K562 (cell line): ENCODE data around the gene ADGRF1. TPM values are rescaled to one million over a fixed set of nuclear protein-coding genes. Genes with fewer than 3 reads are reported as not detected.

ENCODE experiments used
- ATAC-seq: fragments of 200-7000 bp; cut with Tn5 transposase; 3 replicates; pipeline ENCODE4 v1.9.1; 2020; ENCODE audit warnings: moderate library complexity
- BruUV-seq: library from RNA; stranded (reverse); fragments of 400-500 nt; replicated peaks from 2 replicates; lab custom pipeline; 2021; lab: Mats Ljungman, UMichigan
- CTCF ChIA-PET: fragments of 300-600 bp; formaldehyde crosslinking; extraction: SDS; loops from one replicate; lab custom pipeline; 2021; ENCODE audit warnings: low intra/inter-chr PET ratio; lab: Yijun Ruan, JAX
- POLR2A ChIA-PET: fragments of 300-600, 350-650 bp; sonication (Branson Sonifier 250); formaldehyde crosslinking; extraction: SDS; loops from one replicate; lab custom pipeline; 2021; ENCODE audit warnings: antibody characterized with exemption, inconsistent platforms; lab: Yijun Ruan, JAX
- DNase-seq, 4 experiments: peaks; one replicate each; pipeline versions ENCODE4 v3.0.0 to v3.0.0-alpha.2; 2011 to 2018; ENCODE audit warnings: low spot score in 3 of 4, mixed read lengths in 3 of 4; ENCODE audit errors: extremely low read depth in 1 of 4
- FAIRE-seq: peaks from 2 replicates; lab custom pipeline; 2011; peaks lifted over from hg19 to GRCh38; lab: Jason Lieb, UNC
- H2AFZ ChIP-seq: 2 replicates; pipeline ENCODE4 v1.6.0; 2011; ENCODE audit warnings: low read depth, low read length, control low read depth, inconsistent platforms
- H3K27ac ChIP-seq: fragments of 200-600 bp; 3 replicates; pipeline ENCODE4 v1.8.0; 2011; ENCODE audit warnings: low read depth, mild to moderate bottlenecking, control low read depth, inconsistent platforms, low read length, moderate library complexity, mixed read lengths; ENCODE audit errors: extremely low read depth
- H3K27me3 ChIP-seq, 2 experiments: fragments of 300-600 bp in 1 of 2; 2 replicates in 1 of 2; 3 replicates in 1 of 2; pipeline versions ENCODE4 v1.6.0 to v1.8.0; 2011; ENCODE audit warnings: inconsistent platforms in 2 of 2, low read length in 2 of 2, mild to moderate bottlenecking in 1 of 2, mixed read lengths in 1 of 2, moderate library complexity in 1 of 2; ENCODE audit not compliant: control insufficient read depth in 2 of 2, insufficient read depth in 2 of 2
- H3K36me3 ChIP-seq: fragments of 300-600 bp; 3 replicates; pipeline ENCODE4 v1.8.0; 2011; ENCODE audit warnings: mild to moderate bottlenecking, low read length, inconsistent platforms; ENCODE audit not compliant: control insufficient read depth, insufficient read depth
- H3K4me1 ChIP-seq, 2 experiments: fragments of 200-600 bp in 1 of 2; replicated peaks in 1 of 2; 2 replicates in 1 of 2; 3 replicates in 1 of 2; pipeline versions ENCODE4 v1.5.1 to v1.8.0; 2011; ENCODE audit warnings: inconsistent platforms in 2 of 2, low read length in 2 of 2, mild to moderate bottlenecking in 1 of 2, mixed read lengths in 1 of 2, moderate library complexity in 1 of 2; ENCODE audit not compliant: control insufficient read depth in 2 of 2, insufficient read depth in 2 of 2
- H3K4me2 ChIP-seq: 2 replicates; pipeline ENCODE4 v1.6.1; 2011; ENCODE audit warnings: low read length, control low read depth, inconsistent platforms, mixed read lengths; ENCODE audit not compliant: insufficient read depth
- H3K4me3 ChIP-seq: fragments of 200-600 bp; sonication (generic), shearing (Covaris generic); 2 replicates; pipeline ENCODE4 v1.5.1; 2016; ENCODE audit warnings: control low read depth, inconsistent platforms
- H3K79me2 ChIP-seq: fragments of 200-600 bp; 3 replicates; pipeline ENCODE4 v1.8.0; 2011; ENCODE audit warnings: low read length, inconsistent platforms; ENCODE audit not compliant: control insufficient read depth, insufficient read depth
- H3K9ac ChIP-seq, 2 experiments: 2 replicates each; pipeline versions ENCODE4 v1.6.0 to v1.6.1; 2011; ENCODE audit warnings: low read depth in 2 of 2, low read length in 2 of 2, control low read depth in 1 of 2, inconsistent platforms in 1 of 2, mild to moderate bottlenecking in 1 of 2, mixed read lengths in 1 of 2; ENCODE audit not compliant: insufficient read depth in 1 of 2
- H3K9me1 ChIP-seq: one replicate; pipeline ENCODE4 v1.6.0; 2011; ENCODE audit warnings: inconsistent platforms, mild to moderate bottlenecking, low read length, moderate library complexity; ENCODE audit not compliant: control insufficient read depth, insufficient read depth
- H3K9me3 ChIP-seq: replicated peaks from 2 replicates; pipeline ENCODE4 v1.5.1; 2011; ENCODE audit warnings: low read depth, low read length, inconsistent platforms; ENCODE audit not compliant: control insufficient read depth, insufficient read depth
- H4K20me1 ChIP-seq: replicated peaks from 2 replicates; pipeline ENCODE4 v1.6.1; 2011; ENCODE audit warnings: low read length, inconsistent platforms, mixed read lengths; ENCODE audit not compliant: control insufficient read depth, insufficient read depth
- BRCA1 ChIP-seq, 2 experiments: fragments of 450-650 bp in 1 of 2; sonication (generic) in 1 of 2; formaldehyde crosslinking in 1 of 2; IDR thresholded peaks; 2 replicates each; pipeline versions ENCODE4 v1.5.0 to v1.6.1; 2017 to 2020; ENCODE audit warnings: mild to moderate bottlenecking in 1 of 2, missing genetic modification reagents in 1 of 2
- CBFA2T3 ChIP-seq: fragments of 450-650 bp; IDR thresholded peaks from 2 replicates; pipeline ENCODE4 v1.6.1; 2017
- CHD1 ChIP-seq: fragments of 200-600 bp; sonication (generic); IDR thresholded peaks from one replicate; pipeline ENCODE4 v1.6.1; 2012; ENCODE audit warnings: mild to moderate bottlenecking, moderate library complexity, low read length, inconsistent platforms
- CHD4 ChIP-seq: fragments of 200-600 bp; sonication (generic); IDR thresholded peaks from 3 replicates; pipeline ENCODE4 v1.6.1; 2012; ENCODE audit warnings: low read depth, mild to moderate bottlenecking, mixed read lengths, low read length, inconsistent platforms; ENCODE audit not compliant: insufficient read depth, insufficient replicate concordance, poor library complexity, severe bottlenecking
- CTCF ChIP-seq, 3 experiments: IDR thresholded peaks in 2 of 3; conservative IDR thresholded peaks in 1 of 3; 2 replicates each; pipeline ENCODE4 v1.5.1; 2011 to 2012; ENCODE audit warnings: low read length in 3 of 3, mild to moderate bottlenecking in 3 of 3, control low read depth in 2 of 3, improper control_type of control experiment in 1 of 3, inconsistent platforms in 1 of 3, low read depth in 1 of 3, mixed read lengths in 1 of 3, moderate library complexity in 1 of 3; ENCODE audit not compliant: insufficient read depth in 2 of 3
- PTTG1 ChIP-seq: fragments of 450-650 bp; IDR thresholded peaks from 2 replicates; pipeline ENCODE4 v1.6.1; 2016; ENCODE audit warnings: low read depth, mild to moderate bottlenecking, missing genetic modification characterization, missing compliant biosample characterization
- RAD21 ChIP-seq, 2 experiments: fragments of 250-450 bp in 1 of 2; fragments of 450-650 bp in 1 of 2; sonication (Bioruptor Pico) in 1 of 2; formaldehyde crosslinking in 1 of 2; IDR thresholded peaks in 1 of 2; conservative IDR thresholded peaks in 1 of 2; 2 replicates each; pipeline versions ENCODE4 v1.4.0 to v1.8.0; 2020 to 2022; ENCODE audit warnings: mild to moderate bottlenecking in 2 of 2, moderate library complexity in 1 of 2
- TCF3 ChIP-seq: sonication (generic); formaldehyde crosslinking; IDR thresholded peaks from 2 replicates; pipeline ENCODE4 v1.4.0; 2020; ENCODE audit warnings: mild to moderate bottlenecking, missing genetic modification reagents
- WHSC1 ChIP-seq: IDR thresholded peaks from one replicate; pipeline ENCODE4 v1.6.1; 2012; ENCODE audit warnings: low read length, control low read depth, inconsistent platforms
- ZNF780A ChIP-seq: fragments of 250-450 bp; sonication (Bioruptor Pico); IDR thresholded peaks from 2 replicates; pipeline ENCODE4 v1.5.0; 2021; ENCODE audit warnings: mild to moderate bottlenecking
- WGBS: fragments of 100-300 bp; shearing (Covaris generic); methylation state at CpG from one replicate; pipeline ENCODE4 v1.1.6; 2016; ENCODE audit warnings: low coverage, mixed read lengths; ENCODE audit not compliant: insufficient coverage; ENCODE audit errors: missing lambda C conversion rate; 5-methylcytosine and 5-hydroxymethylcytosine counted together
- in situ Hi-C: fragments of 300-500 bp; cut with MboI; formaldehyde crosslinking; loops from 4 replicates; pipeline ENCODE4 v1.15.0; 2018; ENCODE audit warnings: inconsistent platforms, mixed read lengths
- intact Hi-C: fragments of 100-400 bp; cut with micrococcal nuclease; formaldehyde crosslinking; loops from 2 replicates; pipeline ENCODE4 v1.14.2; 2022
- polyA plus RNA-seq, 8 experiments: library from polyadenylated mRNA; depleted of rRNA in 4 of 8; stranded (reverse) in 5 of 8; unstranded in 3 of 8; fragments of >200 nt; fragmentation: Nextera tagmentation in 2 of 8; fragmentation: Illumina TruSeq in 1 of 8; extraction: Ambion mirVana in 2 of 8; extraction: Trizol in 1 of 8; gene quantifications; 2 replicates each; pipeline versions ENCODE4 v1.2.1 to v1.2.3, GENCODE V29; 2011 to 2014; ENCODE audit warnings: inconsistent platforms in 1 of 8, missing spikeins in 1 of 8
- total RNA-seq, 7 experiments: library from RNA; depleted of rRNA in 6 of 7; stranded (reverse); fragments of >200 nt in 6 of 7; fragmentation: Illumina TruSeq in 2 of 7; extraction: Trizol in 2 of 7; gene quantifications; 2 replicates each; pipeline versions ENCODE4 v1.2.1 to v1.2.3, GENCODE V29; 2011 to 2021; ENCODE audit warnings: low replicate concordance in 1 of 7

ADGRF1 gene
- total and polyA plus RNA-seq, 9 of the 15 experiments (the other 6 are each of a cell fraction or from before 2014, with no cell fraction given) = not detected

GRCh38 chr6:47073125-47074110, 31.3 kb upstream of the ADGRF1 start:
- Histone ChIP-seq H3K36me3 (no peaks in the 10 kb centered on the region), H3K27me3 (peaks cover 11 to 14% of the 10 kb centered on the region in 2 experiments; a peak in 3 of 5 replicates), H3K4me3 (no peak overlapping the region), H3K9me1 (no peaks in the 10 kb centered on the region), H4K20me1 (no peaks in the 10 kb centered on the region), H3K27ac (no peak overlapping the region), H3K79me2 (no peaks in the 10 kb centered on the region), H3K9ac (no peak overlapping the region), H2AFZ (no peak overlapping the region), H3K4me1 (no peaks in the 10 kb centered on the region), H3K9me3 (no peaks in the 10 kb centered on the region), H3K4me2 (no peak overlapping the region)
- ATAC-seq = peak; percentile 70
- FAIRE-seq = no peak
- peak in 3 of 4 experiments; percentile 42 to 49 (median 46) for DNase-seq
- no TSS peak for BruUV-seq
- ChIA-PET CTCF (no interaction called here), POLR2A (no interaction called here)
- WGBS = 0% methylated on average over 5 of the region's 5 CpGs
- in situ Hi-C loops = no loop called here
- no peak for TF ChIP-seq WHSC1
- no peak for TF ChIP-seq TCF3
- TF ChIP-seq CTCF (IDR thresholded peaks at IDR 0.05 in 2 of 3, conservative IDR thresholded peaks at IDR 0.05 in 1 of 3; ENCODE audit: insufficient read depth in 2 of 3, low read depth in 1 of 3, low read length in 3 of 3) = peak; percentile 16 to 50 (median 39); a peak in 3 of 6 replicates
- TF ChIP-seq PTTG1 (tag) = no peak
- TF ChIP-seq CHD4 = no peak
- TF ChIP-seq RAD21 (CRISPR knock-in tag; conservative IDR thresholded peaks at IDR 0.05 in 1 of 2, IDR thresholded peaks at IDR 0.05 in 1 of 2) = peak in 1 of 2 experiments; percentile 17; a peak in 1 of 4 replicates
- peak; percentile 23; the same call in 1 of the 2 replicates for TF ChIP-seq CBFA2T3
- no peak for TF ChIP-seq BRCA1 (IDR thresholded peaks at IDR 0.05)
- no peak for TF ChIP-seq BRCA1 (CRISPR knock-in tag; IDR thresholded peaks at IDR 0.05)
- no peak for TF ChIP-seq ZNF780A
- no peak for TF ChIP-seq CHD1
- intact Hi-C loops = no loop called here
